GM19468 (cell line): ENCODE measurements around the gene TAS2R41.

ENCODE experiments used
- ATAC-seq: cut with Tn5 transposase; IDR thresholded peaks from one replicate; pipeline ENCODE4 v1.9.1; 2021; ENCODE audit warnings: mild to moderate bottlenecking, moderate library complexity, moderate number of reproducible peaks; ENCODE audit not compliant: unreplicated experiment; ENCODE audit errors: extremely low read depth

Gene TAS2R41, protein sequence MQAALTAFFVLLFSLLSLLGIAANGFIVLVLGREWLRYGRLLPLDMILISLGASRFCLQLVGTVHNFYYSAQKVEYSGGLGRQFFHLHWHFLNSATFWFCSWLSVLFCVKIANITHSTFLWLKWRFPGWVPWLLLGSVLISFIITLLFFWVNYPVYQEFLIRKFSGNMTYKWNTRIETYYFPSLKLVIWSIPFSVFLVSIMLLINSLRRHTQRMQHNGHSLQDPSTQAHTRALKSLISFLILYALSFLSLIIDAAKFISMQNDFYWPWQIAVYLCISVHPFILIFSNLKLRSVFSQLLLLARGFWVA

DNA sequence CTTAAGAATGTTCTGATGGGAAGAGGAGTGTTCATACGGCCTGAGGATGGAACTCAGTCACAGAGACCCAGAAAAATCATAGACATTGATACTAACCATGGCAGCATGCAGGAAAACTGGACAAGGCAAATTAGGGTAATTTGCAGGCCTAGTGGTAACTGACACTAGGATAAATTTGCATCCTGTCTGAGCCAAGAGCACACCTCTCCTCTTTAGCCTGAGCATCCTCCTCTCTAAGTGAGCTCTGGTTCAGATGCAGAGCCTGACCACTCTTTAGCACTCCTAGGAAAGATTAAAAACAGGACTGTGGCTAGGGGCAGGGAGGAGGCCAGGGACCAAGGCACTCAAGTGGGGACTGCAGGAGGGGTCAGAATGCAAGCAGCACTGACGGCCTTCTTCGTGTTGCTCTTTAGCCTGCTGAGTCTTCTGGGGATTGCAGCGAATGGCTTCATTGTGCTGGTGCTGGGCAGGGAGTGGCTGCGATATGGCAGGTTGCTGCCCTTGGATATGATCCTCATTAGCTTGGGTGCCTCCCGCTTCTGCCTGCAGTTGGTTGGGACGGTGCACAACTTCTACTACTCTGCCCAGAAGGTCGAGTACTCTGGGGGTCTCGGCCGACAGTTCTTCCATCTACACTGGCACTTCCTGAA, at the start of gene TAS2R41:
TSS of gene TAS2R41 (plus strand) at position 373 of the 650 bp plus-strand sequence. CDS start at position 373, 0 bp downstream.
- ATAC-seq: no peak

GRCh38 chr7:143429770-143430698, 47.6 kb upstream of the TAS2R41 start:
- ATAC-seq: no peak

- ATAC-seq: no peak
Observed at GRCh38 chr7:143431109-143431508, 46.6 kb upstream of the TAS2R41 start.

DNA sequence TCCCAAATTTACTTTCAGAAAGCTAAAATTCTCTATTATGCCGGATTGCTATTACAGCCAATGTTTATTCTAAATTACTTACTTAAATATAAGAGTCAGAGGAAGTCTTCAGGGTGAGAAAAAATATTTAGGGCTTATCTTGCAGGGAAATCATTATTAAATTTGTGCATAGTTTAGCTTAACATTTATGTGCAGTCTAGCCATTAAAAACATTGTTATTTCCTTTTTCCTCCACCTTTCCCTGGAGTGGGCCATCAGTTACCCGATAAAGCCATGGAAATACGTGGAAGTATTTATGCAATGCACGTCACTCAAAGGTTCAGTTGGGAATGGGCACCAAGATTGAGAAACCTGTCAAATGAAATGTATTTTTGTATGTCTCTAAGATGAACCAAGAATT, 43.9 kb upstream of the TAS2R41 start:
- ATAC-seq: no peak

- ATAC-seq: no peak
Observed at GRCh38 chr7:143434660-143435059, 43.0 kb upstream of the TAS2R41 start.

- no peak for ATAC-seq
Observed at GRCh38 chr7:143435266-143435665, 42.4 kb upstream of the TAS2R41 start.

DNA sequence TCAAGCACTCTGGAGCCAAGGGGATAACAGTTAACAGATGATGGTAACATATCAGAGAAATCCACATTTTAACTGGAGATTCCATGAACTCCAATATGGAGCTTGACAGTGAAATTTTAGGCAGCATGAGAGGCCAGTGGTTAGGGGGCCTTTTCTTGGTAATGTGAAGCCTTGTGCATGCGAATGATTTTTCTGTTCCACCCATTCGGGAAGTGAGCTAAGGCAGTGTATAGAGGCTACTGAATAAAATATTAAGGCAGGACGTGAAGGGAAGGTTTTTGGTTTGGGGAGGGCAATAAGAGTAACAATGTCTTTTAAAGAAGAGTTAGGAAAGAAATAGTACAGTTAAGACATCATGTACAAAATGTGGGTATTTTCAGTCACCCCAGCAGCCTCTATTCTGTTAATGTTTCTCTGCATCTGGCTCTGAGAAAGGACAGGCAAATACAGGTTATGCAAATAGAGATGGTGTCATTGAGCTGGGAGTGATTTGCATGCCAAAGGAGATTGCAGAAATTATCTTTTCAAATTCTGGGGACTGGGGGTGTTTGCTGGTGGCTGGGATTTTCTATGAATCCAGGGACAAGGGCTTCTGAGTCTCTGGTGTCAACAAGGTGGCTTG, 41.2 kb upstream of the TAS2R41 start:
- peak; percentile 78 for ATAC-seq

DNA sequence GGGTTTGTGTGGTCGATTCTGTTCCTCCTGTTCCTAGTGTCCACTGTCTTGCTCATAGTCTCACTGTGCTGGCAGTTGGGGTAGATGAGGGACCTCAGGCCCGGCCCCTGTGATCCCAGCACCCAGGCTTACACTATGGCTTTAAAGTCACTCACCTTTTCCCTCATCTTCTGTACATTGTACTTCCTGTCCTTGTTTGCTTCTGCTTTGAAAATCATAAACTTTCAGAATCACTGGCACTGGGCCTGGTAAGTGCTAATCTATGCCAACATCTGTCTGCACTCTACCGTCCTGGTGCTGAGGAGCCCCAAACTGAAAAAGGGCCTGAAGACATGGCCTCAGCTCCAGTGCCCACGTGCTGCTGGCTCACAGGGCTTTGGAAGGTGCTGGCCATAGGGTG, 40.1 kb upstream of the TAS2R41 start:
- peak; percentile 28 for ATAC-seq

- ATAC-seq: no peak
Observed at GRCh38 chr7:143439866-143440265, 37.8 kb upstream of the TAS2R41 start.

DNA sequence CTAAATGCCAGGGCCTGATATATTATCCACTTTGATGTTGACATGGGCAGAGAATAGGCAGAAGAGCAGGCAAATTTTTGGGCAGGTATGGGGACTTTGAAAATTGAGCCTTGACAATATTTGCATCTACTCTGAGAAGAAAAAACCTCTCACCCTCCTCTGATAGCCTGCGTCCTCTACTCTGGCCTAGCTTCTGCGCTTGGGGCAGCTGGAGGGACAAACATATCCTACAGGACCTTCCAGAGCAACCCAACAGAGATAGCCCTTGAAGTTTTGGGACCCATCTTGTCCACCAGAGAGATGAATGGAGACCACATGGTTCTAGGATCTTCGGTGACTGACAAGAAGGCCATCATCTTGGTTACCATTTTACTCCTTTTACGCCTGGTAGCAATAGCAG, 34.5 kb upstream of the TAS2R41 start, which contains the start of gene TAS2R60:
TSS of gene TAS2R60 (plus strand) at position 301 of the 400 bp plus-strand sequence. CDS start at position 301, 0 bp downstream.
- no peak for ATAC-seq

DNA sequence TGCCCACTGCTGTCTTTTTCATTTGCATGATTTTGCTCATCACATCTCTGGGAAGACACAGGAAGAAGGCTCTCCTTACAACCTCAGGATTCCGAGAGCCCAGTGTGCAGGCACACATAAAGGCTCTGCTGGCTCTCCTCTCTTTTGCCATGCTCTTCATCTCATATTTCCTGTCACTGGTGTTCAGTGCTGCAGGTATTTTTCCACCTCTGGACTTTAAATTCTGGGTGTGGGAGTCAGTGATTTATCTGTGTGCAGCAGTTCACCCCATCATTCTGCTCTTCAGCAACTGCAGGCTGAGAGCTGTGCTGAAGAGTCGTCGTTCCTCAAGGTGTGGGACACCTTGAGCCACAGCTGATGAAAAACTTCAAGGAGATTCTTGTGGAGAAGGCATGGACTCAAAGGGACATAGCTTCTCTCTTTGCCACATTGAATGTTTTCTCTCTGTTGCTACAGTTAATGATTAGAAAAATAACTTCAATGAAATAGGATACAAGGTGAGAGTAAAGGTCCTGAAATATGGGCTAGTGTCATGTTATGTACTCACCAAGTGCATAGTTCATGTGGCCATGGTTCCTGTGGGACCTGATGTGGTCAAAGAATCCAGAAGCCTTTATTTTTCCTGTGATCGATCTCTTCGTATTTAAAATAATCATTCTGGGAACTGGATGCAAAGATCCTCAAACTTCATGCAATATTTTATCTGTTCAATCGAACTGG, 33.5 kb upstream of the TAS2R41 start:
- ATAC-seq: no peak

DNA sequence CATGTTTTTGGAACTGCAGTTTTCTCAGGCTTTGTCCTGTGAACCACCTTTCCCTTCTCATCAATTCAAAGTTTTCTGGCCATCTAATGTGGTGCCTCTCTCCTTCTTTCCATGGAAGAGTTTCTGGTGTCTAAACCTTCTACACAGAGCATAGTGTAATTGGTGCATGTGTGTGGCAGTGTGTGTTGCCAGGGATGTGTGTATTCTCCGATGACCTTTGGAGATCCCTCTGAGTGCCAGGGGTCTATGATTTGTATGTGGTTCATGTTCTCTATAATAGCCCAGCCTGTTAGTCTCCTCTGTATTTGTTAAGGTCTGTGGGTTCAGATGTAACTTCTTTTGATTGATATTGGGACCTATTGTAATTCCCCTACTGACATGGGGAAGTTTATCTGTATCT, 32.9 kb upstream of the TAS2R41 start:
- ATAC-seq: no peak

GRCh38 chr7:143447466-143447865, 30.2 kb upstream of the TAS2R41 start:
- ATAC-seq: no peak

- no peak for ATAC-seq
Observed at GRCh38 chr7:143448429-143448828, 29.2 kb upstream of the TAS2R41 start.

- ATAC-seq: no peak
Observed at GRCh38 chr7:143449793-143450192, 27.9 kb upstream of the TAS2R41 start.

- no peak for ATAC-seq
Observed at GRCh38 chr7:143451122-143451521, 26.6 kb upstream of the TAS2R41 start.

- ATAC-seq: no peak
Observed at GRCh38 chr7:143451746-143452145, 25.9 kb upstream of the TAS2R41 start.

DNA sequence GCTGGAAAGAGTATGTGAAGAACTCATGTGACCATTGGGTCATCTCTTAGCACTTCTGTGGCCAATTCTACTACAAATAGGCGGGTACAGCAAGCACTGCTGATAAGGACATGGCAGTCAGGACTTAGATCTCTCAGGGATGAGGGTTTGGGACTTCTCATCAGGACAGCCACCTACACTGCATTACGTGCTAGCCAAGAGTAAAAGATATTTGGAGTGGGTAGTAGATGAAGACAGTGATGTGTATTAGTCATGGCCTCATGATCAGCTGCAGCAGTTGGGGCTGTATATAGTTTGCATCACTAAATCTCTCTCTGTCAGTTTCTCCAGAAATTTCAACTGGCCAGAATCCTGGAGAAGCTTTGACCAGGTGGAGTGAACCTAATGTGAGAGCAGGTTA, 25.2 kb upstream of the TAS2R41 start:
- no peak for ATAC-seq

GRCh38 chr7:143454091-143454680, 23.5 kb upstream of the TAS2R41 start:
- no peak for ATAC-seq
